Parathyroid adenoma (tissue), 2 donors: ENCODE measurements around the gene GUCA1A.

ENCODE experiments used
- H2AFZ ChIP-seq: fragments of 300-600 bp; sonication (generic); one replicate; pipeline ENCODE4 v1.7.0; 2017; ENCODE audit warnings: antibody characterized with exemption, mild to moderate bottlenecking
- H3K27ac ChIP-seq: fragments of 300-600 bp; sonication (generic); one replicate; pipeline ENCODE4 v1.7.0; 2017
- H3K27me3 ChIP-seq: fragments of 300-600 bp; sonication (generic); one replicate; pipeline ENCODE4 v1.7.0; 2017; ENCODE audit warnings: low read length; ENCODE audit not compliant: control insufficient read depth, insufficient read depth
- H3K36me3 ChIP-seq: fragments of 300-600 bp; sonication (generic); one replicate; pipeline ENCODE4 v1.7.0; 2017; ENCODE audit warnings: low read length; ENCODE audit not compliant: control insufficient read depth, insufficient read depth
- H3K4me1 ChIP-seq: fragments of 300-600 bp; sonication (generic); one replicate; pipeline ENCODE4 v1.7.0; 2017; ENCODE audit warnings: control low read depth
- H3K4me2 ChIP-seq: fragments of 300-600 bp; sonication (generic); one replicate; pipeline ENCODE4 v1.7.0; 2017; ENCODE audit warnings: low read length
- H3K4me3 ChIP-seq: fragments of 300-600 bp; sonication (generic); one replicate; pipeline ENCODE4 v1.7.0; 2017; ENCODE audit warnings: low read depth, low read length
- H3K79me2 ChIP-seq: fragments of 300-600 bp; sonication (generic); one replicate; pipeline ENCODE4 v1.7.0; 2017; ENCODE audit warnings: control low read depth
- H3K9ac ChIP-seq: fragments of 300-600 bp; sonication (generic); one replicate; pipeline ENCODE4 v1.7.0; 2017; ENCODE audit warnings: mild to moderate bottlenecking
- H3K9me3 ChIP-seq: fragments of 300-600 bp; sonication (generic); one replicate; pipeline ENCODE4 v1.7.0; 2017; ENCODE audit warnings: low read length; ENCODE audit not compliant: control insufficient read depth
- TF ChIP-seq, protein P1 (sequence below): fragments of 300-600 bp; sonication (generic); IDR thresholded peaks from one replicate; pipeline ENCODE4 v1.7.0; 2017; ENCODE audit warnings: antibody characterized with exemption, mild to moderate bottlenecking
- donor health status: primary hyperparathyroidism.

GUCA1A gene

DNA sequence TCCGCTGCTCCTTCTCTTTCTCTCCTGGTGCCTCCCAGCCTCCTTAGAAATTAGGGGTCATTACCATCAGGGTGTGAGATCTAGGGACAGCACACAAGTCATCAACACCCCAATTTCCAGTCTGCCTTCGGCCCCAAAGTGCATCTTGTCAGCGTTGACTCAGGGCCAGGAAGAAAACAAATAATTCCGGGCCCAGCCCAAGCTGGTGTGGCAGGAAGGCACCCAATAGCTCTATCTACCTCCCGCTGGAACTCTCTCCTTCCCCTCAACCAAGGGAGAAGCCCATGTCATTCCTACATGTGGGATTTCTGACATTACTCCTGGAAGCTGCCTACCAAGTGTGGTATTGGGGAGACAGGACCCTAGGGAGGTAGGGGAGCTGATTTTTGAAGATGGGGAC is 19.2 kb upstream of the GUCA1A start:
- H3K9me3 ChIP-seq: no peaks in the 10 kb centered on the region
- H3K9ac ChIP-seq: no peak overlapping the region
- no peaks in the 10 kb centered on the region for H3K4me1 ChIP-seq
- no peaks in the 10 kb centered on the region for H3K27me3 ChIP-seq
- H3K4me2 ChIP-seq: no peak overlapping the region
- no peaks in the 10 kb centered on the region for H3K36me3 ChIP-seq
- TF ChIP-seq, protein P1, sequence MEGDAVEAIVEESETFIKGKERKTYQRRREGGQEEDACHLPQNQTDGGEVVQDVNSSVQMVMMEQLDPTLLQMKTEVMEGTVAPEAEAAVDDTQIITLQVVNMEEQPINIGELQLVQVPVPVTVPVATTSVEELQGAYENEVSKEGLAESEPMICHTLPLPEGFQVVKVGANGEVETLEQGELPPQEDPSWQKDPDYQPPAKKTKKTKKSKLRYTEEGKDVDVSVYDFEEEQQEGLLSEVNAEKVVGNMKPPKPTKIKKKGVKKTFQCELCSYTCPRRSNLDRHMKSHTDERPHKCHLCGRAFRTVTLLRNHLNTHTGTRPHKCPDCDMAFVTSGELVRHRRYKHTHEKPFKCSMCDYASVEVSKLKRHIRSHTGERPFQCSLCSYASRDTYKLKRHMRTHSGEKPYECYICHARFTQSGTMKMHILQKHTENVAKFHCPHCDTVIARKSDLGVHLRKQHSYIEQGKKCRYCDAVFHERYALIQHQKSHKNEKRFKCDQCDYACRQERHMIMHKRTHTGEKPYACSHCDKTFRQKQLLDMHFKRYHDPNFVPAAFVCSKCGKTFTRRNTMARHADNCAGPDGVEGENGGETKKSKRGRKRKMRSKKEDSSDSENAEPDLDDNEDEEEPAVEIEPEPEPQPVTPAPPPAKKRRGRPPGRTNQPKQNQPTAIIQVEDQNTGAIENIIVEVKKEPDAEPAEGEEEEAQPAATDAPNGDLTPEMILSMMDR: no peak
- H3K4me3 ChIP-seq: no peak overlapping the region
- H3K79me2 ChIP-seq: no peaks in the 10 kb centered on the region
- no peak overlapping the region for H2AFZ ChIP-seq
- no peak overlapping the region for H3K27ac ChIP-seq

DNA sequence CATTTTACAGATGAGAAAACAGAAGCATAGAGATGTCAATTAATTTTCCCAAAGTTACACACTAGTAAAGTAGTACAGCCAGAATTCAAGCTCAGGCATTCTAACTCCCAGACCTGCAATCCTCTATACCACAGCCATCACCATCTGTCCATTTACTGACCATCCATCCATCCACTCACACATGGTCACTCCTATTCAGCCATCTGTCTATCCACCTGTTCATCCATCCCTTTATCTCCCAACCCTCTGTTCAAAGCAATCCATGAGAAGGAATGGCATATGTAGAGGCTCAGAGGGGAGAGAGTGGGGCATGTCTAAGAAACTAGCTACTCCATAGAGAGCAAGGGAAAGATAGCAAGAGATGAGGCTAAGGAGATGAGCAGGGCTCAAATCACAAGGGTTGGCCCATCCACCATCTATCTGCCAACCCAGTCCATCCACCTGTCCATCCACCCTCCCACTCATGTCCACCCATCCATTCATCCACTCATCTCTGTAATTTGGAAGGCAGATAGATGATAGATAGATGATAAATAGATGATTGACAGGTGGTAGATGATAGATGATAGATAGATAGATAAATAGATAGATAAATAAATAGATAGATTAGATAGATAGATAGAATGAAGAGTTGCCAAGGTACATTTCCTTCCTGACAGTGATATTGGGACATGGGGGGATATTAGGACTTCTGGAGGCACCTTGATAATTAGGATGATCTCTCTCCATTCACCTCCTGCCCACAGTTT is 18.5 kb upstream of the GUCA1A start:
- no peaks in the 10 kb centered on the region for H3K27me3 ChIP-seq
- TF ChIP-seq, protein P1: no peak
- H2AFZ ChIP-seq: no peak overlapping the region
- H3K4me2 ChIP-seq: no peak overlapping the region
- H3K27ac ChIP-seq: no peak overlapping the region
- H3K9ac ChIP-seq: no peak overlapping the region
- no peaks in the 10 kb centered on the region for H3K9me3 ChIP-seq
- no peaks in the 10 kb centered on the region for H3K4me1 ChIP-seq
- H3K36me3 ChIP-seq: no peaks in the 10 kb centered on the region
- H3K4me3 ChIP-seq: no peak overlapping the region
- no peaks in the 10 kb centered on the region for H3K79me2 ChIP-seq

DNA sequence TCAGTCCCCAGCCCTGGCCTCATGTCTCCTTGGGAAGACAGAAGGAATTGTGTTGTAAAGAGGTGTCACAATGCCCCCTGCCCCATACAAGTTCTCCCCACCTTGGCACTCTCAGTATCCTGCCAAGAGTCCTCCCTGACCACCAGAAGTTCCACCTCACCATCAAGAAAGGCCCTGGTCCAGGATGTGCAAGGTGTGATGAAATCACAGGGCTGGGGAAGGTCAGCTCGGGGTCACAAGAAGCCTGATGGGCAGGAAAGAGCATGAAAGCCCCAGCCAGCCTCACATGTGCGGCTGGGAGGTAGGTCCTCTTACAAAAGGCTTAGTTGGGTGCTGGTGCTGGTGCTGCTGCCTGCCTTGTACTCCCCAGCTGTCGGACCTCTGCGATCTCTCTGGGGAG is 17.9 kb upstream of the GUCA1A start:
- no peaks in the 10 kb centered on the region for H3K27me3 ChIP-seq
- no peaks in the 10 kb centered on the region for H3K79me2 ChIP-seq
- no peaks in the 10 kb centered on the region for H3K9me3 ChIP-seq
- H3K4me1 ChIP-seq: no peaks in the 10 kb centered on the region
- H3K9ac ChIP-seq: no peak overlapping the region
- no peak overlapping the region for H3K27ac ChIP-seq
- TF ChIP-seq, protein P1: no peak
- no peak overlapping the region for H3K4me2 ChIP-seq
- H2AFZ ChIP-seq: no peak overlapping the region
- H3K36me3 ChIP-seq: no peaks in the 10 kb centered on the region
- H3K4me3 ChIP-seq: no peak overlapping the region

DNA sequence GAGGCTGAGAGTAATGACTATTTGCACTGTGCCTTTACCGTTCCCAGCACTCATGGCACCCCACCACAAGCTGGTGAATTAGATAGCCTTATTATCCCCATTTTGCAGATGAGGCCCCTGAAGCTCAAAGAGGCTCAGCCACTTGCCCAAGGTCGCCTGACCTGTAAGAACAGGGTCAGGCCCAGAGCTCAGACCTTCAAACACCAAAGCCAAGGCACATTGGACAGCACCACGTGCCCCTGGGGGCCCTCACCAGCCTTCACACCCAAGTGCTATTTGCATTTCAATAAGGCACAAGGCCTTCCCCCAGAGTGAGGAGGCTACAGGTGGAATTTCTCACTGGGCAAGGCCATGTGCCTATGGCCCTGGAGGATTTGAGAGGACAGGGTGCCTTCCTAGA is 16.5 kb upstream of the GUCA1A start:
- Histone ChIP-seq H3K9ac (no peak overlapping the region), H3K27me3 (no peaks in the 10 kb centered on the region), H3K4me2 (no peak overlapping the region), H3K79me2 (no peaks in the 10 kb centered on the region), H3K4me3 (no peak overlapping the region), H3K36me3 (no peaks in the 10 kb centered on the region), H2AFZ (no peak overlapping the region), H3K9me3 (no peaks in the 10 kb centered on the region), H3K27ac (no peak overlapping the region), H3K4me1 (no peaks in the 10 kb centered on the region)
- TF ChIP-seq, protein P1: no peak

DNA sequence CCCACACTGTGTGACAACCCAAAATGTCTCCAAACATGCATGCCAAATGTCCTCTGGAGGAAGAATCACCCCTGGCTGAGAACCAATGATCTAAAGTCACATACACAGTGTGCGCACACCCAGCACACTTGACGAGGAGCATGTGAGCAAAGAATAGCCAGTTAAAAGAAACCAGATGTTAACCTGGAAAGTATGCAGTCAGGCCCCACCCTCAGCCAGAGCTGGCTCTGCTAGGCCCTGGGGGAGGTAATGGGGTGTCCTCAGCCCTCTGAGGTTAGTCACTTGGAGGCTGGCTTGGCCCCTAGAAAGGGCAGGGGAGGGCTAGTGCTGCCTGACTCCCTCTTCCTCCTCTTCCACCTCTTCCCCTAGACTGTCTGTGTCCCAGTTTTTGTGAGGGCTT is 15.2 kb upstream of the GUCA1A start:
- no peaks in the 10 kb centered on the region for H3K36me3 ChIP-seq
- no peak overlapping the region for H3K27ac ChIP-seq
- H3K9ac ChIP-seq: no peak overlapping the region
- H3K4me2 ChIP-seq: no peak overlapping the region
- no peaks in the 10 kb centered on the region for H3K4me1 ChIP-seq
- TF ChIP-seq, protein P1: no peak
- H3K79me2 ChIP-seq: no peaks in the 10 kb centered on the region
- H3K9me3 ChIP-seq: no peaks in the 10 kb centered on the region
- no peak overlapping the region for H3K4me3 ChIP-seq
- H2AFZ ChIP-seq: no peak overlapping the region
- no peaks in the 10 kb centered on the region for H3K27me3 ChIP-seq
